Stimulated activated CD4-positive, alpha-beta T cell treated with anti-CD3 and anti-CD28 coated beads, Interleukin-4, amount 100 ng/mL, for 1 hour (primary cell): Measurements from ENCODE around the gene NCOR2.

Source experiments
- DNase-seq: peaks from one replicate; pipeline ENCODE4 v3.0.0-alpha.2; 2020

Gene NCOR2

GRCh38 chr12:124573839-124574786, 6.7 kb upstream of the NCOR2 start:
- no peak for DNase-seq

GRCh38 chr12:124571556-124571955, 4.1 kb upstream of the NCOR2 start:
- no peak for DNase-seq

GRCh38 chr12:124570810-124571209, 3.4 kb upstream of the NCOR2 start:
- no peak for DNase-seq

- no peak for DNase-seq
Observed at GRCh38 chr12:124569375-124570148, 2.1 kb upstream of the NCOR2 start.

- DNase-seq: peak; percentile 28
Observed at GRCh38 chr12:124568431-124569374, 1.3 kb upstream of the NCOR2 start.

- DNase-seq: peak; percentile 83
Observed at GRCh38 chr12:124567673-124568373, 411 bp upstream of the NCOR2 start.

- peak; percentile 71 for DNase-seq
Observed at GRCh38 chr12:124566161-124566996, 1.0 kb downstream of the NCOR2 start.

- no peak for DNase-seq
Observed at GRCh38 chr12:124565656-124566160, 1.7 kb downstream of the NCOR2 start.

- DNase-seq: no peak
Observed at GRCh38 chr12:124564971-124565491, 2.4 kb downstream of the NCOR2 start.

- no peak for DNase-seq
Observed at GRCh38 chr12:124564232-124564958, 3.0 kb downstream of the NCOR2 start.

GRCh38 chr12:124563809-124564208, 3.6 kb downstream of the NCOR2 start:
- no peak for DNase-seq

- DNase-seq: no peak
Observed at GRCh38 chr12:124563401-124563800, 4.0 kb downstream of the NCOR2 start.

GRCh38 chr12:124562796-124563181, 4.6 kb downstream of the NCOR2 start:
- no peak for DNase-seq

- DNase-seq: no peak
Observed at GRCh38 chr12:124562018-124562795, 5.2 kb downstream of the NCOR2 start.

- DNase-seq: no peak
Observed at GRCh38 chr12:124561231-124561630, 6.2 kb downstream of the NCOR2 start.

- DNase-seq: no peak
Observed at GRCh38 chr12:124560146-124560890, 7.1 kb downstream of the NCOR2 start.

- DNase-seq: no peak
Observed at GRCh38 chr12:124559182-124560017, 8.0 kb downstream of the NCOR2 start.
